K562 (cell line): Measurements from ENCODE around the gene SLC11A1.

Experiments used
- AFF4 ChIP-seq: sonication (generic); formaldehyde crosslinking; IDR thresholded peaks from 2 replicates; pipeline ENCODE4 v1.8.0; 2023; ENCODE audit warnings: mild to moderate bottlenecking, missing genetic modification reagents
- COPS2 ChIP-seq: fragments of 450-650 bp; conservative IDR thresholded peaks from 2 replicates; pipeline ENCODE4 v1.6.1; 2016; ENCODE audit warnings: mild to moderate bottlenecking, moderate library complexity
- KAT8 ChIP-seq: fragments of 450-650 bp; IDR thresholded peaks from 2 replicates; pipeline ENCODE4 v1.6.1; 2016; ENCODE audit warnings: low read depth, mild to moderate bottlenecking
- ZFX ChIP-seq: sonication (generic); formaldehyde crosslinking; IDR thresholded peaks from 2 replicates; pipeline ENCODE4 v1.8.0; 2022; ENCODE audit warnings: mild to moderate bottlenecking, missing genetic modification reagents, moderate library complexity

GRCh38 chr2:218434456-218434855 is 52.4 kb downstream of the SLC11A1 start:
- no peak for TF ChIP-seq COPS2
- no peak for TF ChIP-seq KAT8
- no peak for TF ChIP-seq AFF4 (CRISPR knock-in tag)
- no peak for TF ChIP-seq ZFX (CRISPR knock-in tag)
